B cell (primary cell): ENCODE results near the gene RBM19. TPM values are rescaled to one million over a fixed set of nuclear protein-coding genes. Genes with fewer than 3 reads are reported as not detected.

Experiments
- ATAC-seq: fragments of 200-7000 bp; cut with Tn5 transposase; one replicate; pipeline ENCODE4 v1.10.0; 2021; ENCODE audit warnings: low read depth, mild to moderate bottlenecking, moderate number of reproducible peaks, moderate library complexity
- CTCF ChIA-PET: fragments of 350-600 bp; sonication (Branson Sonifier 250); formaldehyde crosslinking; loops from one replicate; lab custom pipeline; 2021; ENCODE audit warnings: antibody characterized with exemption, inconsistent platforms; lab: Charles Lee
- POLR2A ChIA-PET: fragments of 350-600 bp; sonication (Branson Sonifier 250); formaldehyde crosslinking; loops from one replicate; lab custom pipeline; 2021; ENCODE audit warnings: antibody characterized with exemption; lab: Charles Lee
- DNase-seq: peaks from one replicate; pipeline ENCODE4 v3.0.0; 2013
- H2AFZ ChIP-seq: 2 replicates; pipeline ENCODE4 v1.6.1; 2012; ENCODE audit warnings: mild to moderate bottlenecking, low read depth, low read length; ENCODE audit not compliant: insufficient read depth, poor library complexity, severe bottlenecking
- H3K27ac ChIP-seq, 2 donors: 1 replicate in 1 of 2; 2 replicates in 1 of 2; pipeline ENCODE4 v1.5.1; 2012 to 2013; ENCODE audit warnings: low read length in 2 of 2, mild to moderate bottlenecking in 2 of 2, moderate library complexity in 1 of 2
- H3K27me3 ChIP-seq, 4 experiments: fragments of 200-600 bp in 1 of 4; sonication (generic) in 1 of 4; replicated peaks in 1 of 4; 1 replicate in 2 of 4; 2 replicates in 2 of 4; pipeline versions ENCODE4 v1.6.1 to v1.7.0; 2013 to 2016; ENCODE audit warnings: low read length in 3 of 4, mild to moderate bottlenecking in 2 of 4, mixed read lengths in 1 of 4, moderate library complexity in 1 of 4; ENCODE audit not compliant: insufficient read depth in 4 of 4, control insufficient read depth in 3 of 4; ENCODE audit errors: control extremely low read depth in 1 of 4
- H3K36me3 ChIP-seq, 2 experiments: replicated peaks in 1 of 2; 1 replicate in 1 of 2; 2 replicates in 1 of 2; pipeline versions ENCODE4 v1.6.1 to v1.7.1; 2013; ENCODE audit warnings: low read length in 1 of 2; ENCODE audit not compliant: insufficient read depth in 2 of 2, control insufficient read depth in 1 of 2; ENCODE audit errors: control extremely low read depth in 1 of 2, extremely low read depth in 1 of 2
- H3K4me1 ChIP-seq, 2 donors: fragments of 200-600 bp in 1 of 2; sonication (generic) in 1 of 2; 1 replicate in 1 of 2; 2 replicates in 1 of 2; pipeline versions ENCODE4 v1.5.1 to v1.6.1; 2013 to 2017; ENCODE audit warnings: low read length in 2 of 2; ENCODE audit not compliant: control insufficient read depth in 2 of 2, insufficient read depth in 2 of 2
- H3K4me2 ChIP-seq: replicated peaks from 2 replicates; pipeline ENCODE3; 2012; ENCODE audit warnings: mild to moderate bottlenecking, low read depth, low read length; ENCODE audit not compliant: poor library complexity, severe bottlenecking
- H3K4me3 ChIP-seq, 5 experiments: fragments of 200-600 bp in 1 of 5; sonication (generic) in 1 of 5; 1 replicate in 3 of 5; 2 replicates in 2 of 5; pipeline versions ENCODE4 v1.5.1 to v1.7.0; 2011 to 2016; ENCODE audit warnings: low read length in 4 of 5, mild to moderate bottlenecking in 4 of 5, low read depth in 2 of 5, control low read depth in 1 of 5, moderate library complexity in 1 of 5; ENCODE audit not compliant: insufficient read depth in 1 of 5; ENCODE audit errors: control extremely low read depth in 1 of 5, extremely low read depth in 1 of 5
- H3K79me2 ChIP-seq: fragments of 200-600 bp; sonication (generic); one replicate; pipeline ENCODE4 v1.6.0; 2016; ENCODE audit warnings: low read length; ENCODE audit not compliant: control insufficient read depth, insufficient read depth
- H3K9ac ChIP-seq: fragments of 200-600 bp; sonication (generic); 2 replicates; pipeline ENCODE4 v1.6.1; 2017; ENCODE audit warnings: mild to moderate bottlenecking, low read length, moderate library complexity
- H3K9me3 ChIP-seq, 3 donors: one replicate each; pipeline versions ENCODE4 v1.6.1 to v1.7.1; 2013; ENCODE audit warnings: low read length in 2 of 3; ENCODE audit not compliant: control insufficient read depth in 2 of 3, insufficient read depth in 1 of 3; ENCODE audit errors: control extremely low read depth in 1 of 3
- H4K20me1 ChIP-seq: 2 replicates; pipeline ENCODE4 v1.6.0; 2012; ENCODE audit warnings: mild to moderate bottlenecking, low read length; ENCODE audit not compliant: insufficient read depth, control insufficient read depth, poor library complexity, severe bottlenecking
- H3K27ac Mint-ChIP-seq: one replicate; pipeline ENCODE4 v1.8.0; 2021; ENCODE audit warnings: mixed read lengths
- H3K27me3 Mint-ChIP-seq: one replicate; pipeline ENCODE4 v1.8.0; 2021; ENCODE audit warnings: mixed read lengths
- H3K4me1 Mint-ChIP-seq: one replicate; pipeline ENCODE4 v1.8.0; 2021; ENCODE audit warnings: mixed read lengths
- H3K4me3 Mint-ChIP-seq: one replicate; pipeline ENCODE4 v1.8.0; 2021; ENCODE audit warnings: mixed read lengths
- H3K9me3 Mint-ChIP-seq: one replicate; pipeline ENCODE4 v1.8.0; 2022; ENCODE audit warnings: mixed read lengths; ENCODE audit not compliant: insufficient read depth
- EZH2 ChIP-seq: IDR thresholded peaks from 2 replicates; pipeline ENCODE4 v1.6.1; 2012; ENCODE audit warnings: borderline replicate concordance, low read depth, mild to moderate bottlenecking, moderate library complexity, low read length; ENCODE audit not compliant: insufficient read depth, poor library complexity, severe bottlenecking
- WGBS: methylation state at CpG from one replicate; pipeline ENCODE4 v1.1.5; 2013; ENCODE audit warnings: missing lambda C conversion rate; ENCODE audit not compliant: insufficient coverage; 5-methylcytosine and 5-hydroxymethylcytosine counted together
- intact Hi-C: fragments of 100-400 bp; cut with micrococcal nuclease; formaldehyde crosslinking; loops from one replicate; pipeline ENCODE4 v1.10.0; 2022
- polyA plus RNA-seq: library from polyadenylated mRNA; depleted of rRNA; stranded (reverse); fragments of >200 nt; gene quantifications from 2 replicates; pipeline ENCODE4 v1.2.3, GENCODE V29; 2012
- total RNA-seq, 2 donors: library from RNA; stranded (reverse); fragments of 120-200 nt in 1 of 2; gene quantifications; 1 replicate in 1 of 2; 2 replicates in 1 of 2; pipeline versions ENCODE4 v1.2.3 to v1.2.4, GENCODE V29; 2013 to 2022
- TF ChIP-seq, protein P1 (sequence below): fragments of 200-600 bp; IDR thresholded peaks from one replicate; pipeline ENCODE4 v1.8.0; 2022; ENCODE audit warnings: antibody characterized with exemption, mild to moderate bottlenecking

The RBM19 gene
- total and polyA plus RNA-seq, 2 donors (not counting 1 experiment from before 2014, with no cell fraction given): 43.1 to 90.0 TPM

DNA sequence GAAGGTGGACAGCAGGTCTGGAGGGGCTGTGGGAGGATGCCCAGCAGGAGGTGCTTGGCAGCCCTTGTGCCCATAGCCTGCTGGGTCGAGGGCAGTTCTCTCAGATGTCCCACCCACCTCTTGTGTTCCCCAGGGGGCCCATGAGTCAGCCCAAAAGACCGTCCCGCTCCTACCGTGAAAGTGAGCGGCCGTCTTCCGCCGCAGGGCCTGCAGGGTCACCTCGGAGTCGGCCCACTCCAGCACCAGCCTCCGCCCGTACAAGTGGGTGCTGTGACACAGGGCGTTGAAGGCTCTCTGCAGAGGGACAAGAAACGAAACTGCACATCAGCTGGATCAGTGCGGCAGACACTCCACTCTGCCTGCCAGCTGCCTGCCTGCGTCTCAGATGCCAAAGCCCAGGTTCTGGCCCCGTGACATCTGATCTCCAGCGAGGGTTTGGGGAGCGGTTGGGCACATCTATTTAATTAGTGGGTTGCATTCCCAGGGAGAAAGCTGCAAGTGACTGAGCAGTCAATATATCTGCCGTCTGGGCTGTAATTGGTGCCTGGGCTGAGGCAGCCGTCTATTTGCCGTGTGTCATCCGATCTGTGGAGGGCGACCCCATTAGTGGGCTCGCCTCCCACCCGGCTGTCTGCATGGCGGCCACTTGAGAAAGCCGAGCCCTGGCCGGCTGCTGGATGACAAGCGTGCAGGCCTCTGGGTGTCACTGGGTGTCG, 121.5 kb downstream of the RBM19 start:
- POLR2A ChIA-PET: no interaction called here
- WGBS: 93% methylated on average over 31 of the region's 31 CpGs
- peaks cover 6 to 37% of the 10 kb centered on the region in 2 experiments for H3K36me3 ChIP-seq

DNA sequence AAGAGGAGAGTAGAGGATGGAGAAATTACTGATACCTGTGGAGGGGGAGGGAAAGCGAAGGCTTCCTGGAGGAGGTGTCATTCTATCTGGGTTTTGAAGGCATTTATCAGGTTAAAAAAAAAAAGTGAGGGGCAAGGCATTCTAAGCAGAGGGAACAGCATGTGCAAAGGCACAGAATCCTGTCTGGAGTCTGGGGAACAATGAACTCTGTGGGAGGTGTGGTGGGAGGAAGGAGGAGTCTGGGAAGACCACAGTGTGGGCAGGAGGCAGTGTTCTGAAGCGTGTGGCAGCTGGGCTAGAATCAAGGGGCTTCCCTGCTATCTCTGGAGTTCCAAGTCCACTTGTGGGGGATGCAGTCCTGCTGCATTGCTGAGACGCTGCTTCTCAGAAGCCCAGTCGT, 123.4 kb downstream of the RBM19 start:
- CTCF ChIA-PET: no interaction called here
- no peak overlapping the region for H3K4me3 Mint-ChIP-seq
- no peak overlapping the region for H3K27ac Mint-ChIP-seq
- no peak overlapping the region for H3K9ac ChIP-seq
- H3K27ac ChIP-seq: no peak overlapping the region
- POLR2A ChIA-PET: no interaction called here
- no peaks in the 10 kb centered on the region for H3K9me3 Mint-ChIP-seq
- no peaks in the 10 kb centered on the region for H3K4me1 Mint-ChIP-seq
- ATAC-seq (no peak), DNase-seq (no peak)
- H3K9me3 ChIP-seq: no peaks in the 10 kb centered on the region
- TF ChIP-seq, protein P1, sequence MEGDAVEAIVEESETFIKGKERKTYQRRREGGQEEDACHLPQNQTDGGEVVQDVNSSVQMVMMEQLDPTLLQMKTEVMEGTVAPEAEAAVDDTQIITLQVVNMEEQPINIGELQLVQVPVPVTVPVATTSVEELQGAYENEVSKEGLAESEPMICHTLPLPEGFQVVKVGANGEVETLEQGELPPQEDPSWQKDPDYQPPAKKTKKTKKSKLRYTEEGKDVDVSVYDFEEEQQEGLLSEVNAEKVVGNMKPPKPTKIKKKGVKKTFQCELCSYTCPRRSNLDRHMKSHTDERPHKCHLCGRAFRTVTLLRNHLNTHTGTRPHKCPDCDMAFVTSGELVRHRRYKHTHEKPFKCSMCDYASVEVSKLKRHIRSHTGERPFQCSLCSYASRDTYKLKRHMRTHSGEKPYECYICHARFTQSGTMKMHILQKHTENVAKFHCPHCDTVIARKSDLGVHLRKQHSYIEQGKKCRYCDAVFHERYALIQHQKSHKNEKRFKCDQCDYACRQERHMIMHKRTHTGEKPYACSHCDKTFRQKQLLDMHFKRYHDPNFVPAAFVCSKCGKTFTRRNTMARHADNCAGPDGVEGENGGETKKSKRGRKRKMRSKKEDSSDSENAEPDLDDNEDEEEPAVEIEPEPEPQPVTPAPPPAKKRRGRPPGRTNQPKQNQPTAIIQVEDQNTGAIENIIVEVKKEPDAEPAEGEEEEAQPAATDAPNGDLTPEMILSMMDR: no peak
- no peak for TF ChIP-seq EZH2
- H3K36me3 ChIP-seq: peaks cover 6 to 28% of the 10 kb centered on the region in 2 experiments
- H3K4me1 ChIP-seq: no peaks in the 10 kb centered on the region
- H3K27me3 ChIP-seq: no peaks in the 10 kb centered on the region
- H4K20me1 ChIP-seq: no peaks in the 10 kb centered on the region
- no peak overlapping the region for H3K4me3 ChIP-seq
- WGBS: 98% methylated on average over 4 of the region's 4 CpGs
- H3K4me2 ChIP-seq: no peak overlapping the region
- H3K79me2 ChIP-seq: no peaks in the 10 kb centered on the region
- H2AFZ ChIP-seq: no peak overlapping the region
- no peaks in the 10 kb centered on the region for H3K27me3 Mint-ChIP-seq
- intact Hi-C loops: no loop called here

More for the DNA sequence above, 121.5 kb downstream of the RBM19 start:
- no peaks in the 10 kb centered on the region for H4K20me1 ChIP-seq
- no peak overlapping the region for H3K4me3 ChIP-seq
- H2AFZ ChIP-seq: no peak overlapping the region
- Mint-ChIP-seq H3K4me3 (no peak overlapping the region), H3K27ac (no peak overlapping the region), H3K27me3 (no peaks in the 10 kb centered on the region), H3K9me3 (no peaks in the 10 kb centered on the region), H3K4me1 (no peaks in the 10 kb centered on the region)
- no peaks in the 10 kb centered on the region for H3K9me3 ChIP-seq
- no peak overlapping the region for H3K27ac ChIP-seq
- H3K27me3 ChIP-seq: no peaks in the 10 kb centered on the region
- intact Hi-C loops: no loop called here
- no peaks in the 10 kb centered on the region for H3K4me1 ChIP-seq
- CTCF ChIA-PET: no interaction called here
- ATAC-seq (no peak), DNase-seq (no peak)
- H3K79me2 ChIP-seq: no peaks in the 10 kb centered on the region
- TF ChIP-seq, protein P1: no peak
- TF ChIP-seq EZH2: no peak
- no peak overlapping the region for H3K9ac ChIP-seq
- H3K4me2 ChIP-seq: no peak overlapping the region
